GM19395 (cell line): ENCODE results near the gene UBALD2.
A peak's percentile ranks its signal among the peaks of the same experiment; 100 is the strongest.
"Not testable (repeated sequence)": the region's sequence is repeated elsewhere in the genome, so short reads cannot be mapped to it uniquely, and the experiment has no call there.

Experiments
- ATAC-seq: cut with Tn5 transposase; IDR thresholded peaks from one replicate; pipeline ENCODE4 v1.9.1; 2021; ENCODE audit warnings: mild to moderate bottlenecking, moderate library complexity; ENCODE audit not compliant: unreplicated experiment

UBALD2 gene

DNA sequence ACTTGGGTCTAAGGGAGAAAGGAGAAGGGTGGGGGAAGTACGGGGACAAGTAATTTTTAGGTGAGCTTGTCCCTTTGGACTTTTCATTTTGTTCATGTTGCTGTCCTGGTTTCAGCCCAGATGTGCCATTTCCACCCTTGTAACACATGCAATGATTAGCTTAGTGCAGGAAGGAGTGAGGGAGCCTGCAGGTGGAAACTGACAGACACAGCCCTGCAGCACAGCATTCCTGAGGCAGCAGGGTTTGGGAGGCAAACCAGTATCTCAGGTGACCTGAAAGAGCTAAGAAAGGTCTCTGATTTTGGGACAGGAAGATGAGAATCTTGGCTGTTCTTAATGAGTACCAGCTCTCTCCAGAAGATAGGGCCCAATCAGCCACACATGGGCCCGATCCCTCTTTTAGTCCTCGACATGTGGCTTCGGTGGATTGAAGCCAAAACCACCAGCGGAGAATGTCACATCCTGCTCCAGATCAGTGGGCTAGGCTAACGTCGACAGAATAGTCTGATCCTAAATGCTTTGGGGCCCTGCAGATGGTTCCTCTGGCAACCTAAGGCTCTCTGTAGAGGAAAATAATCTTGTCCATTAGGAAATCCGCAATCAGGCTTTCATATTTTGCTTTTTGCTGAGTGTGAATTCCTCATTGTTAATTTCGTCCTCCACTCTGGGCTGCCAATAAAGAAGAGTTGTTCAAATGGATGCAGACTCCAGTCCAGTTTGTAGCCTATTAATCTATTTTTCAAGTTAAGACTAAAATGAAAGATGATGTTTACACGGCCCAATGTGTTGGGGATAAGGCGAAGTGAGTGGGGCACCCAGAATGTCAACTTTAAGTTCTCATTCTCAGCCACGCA is 21.1 kb upstream of the UBALD2 start:
- no peak for ATAC-seq

- ATAC-seq: not testable (repeated sequence)
Observed at GRCh38 chr17:76244721-76245120, 20.4 kb upstream of the UBALD2 start.

DNA sequence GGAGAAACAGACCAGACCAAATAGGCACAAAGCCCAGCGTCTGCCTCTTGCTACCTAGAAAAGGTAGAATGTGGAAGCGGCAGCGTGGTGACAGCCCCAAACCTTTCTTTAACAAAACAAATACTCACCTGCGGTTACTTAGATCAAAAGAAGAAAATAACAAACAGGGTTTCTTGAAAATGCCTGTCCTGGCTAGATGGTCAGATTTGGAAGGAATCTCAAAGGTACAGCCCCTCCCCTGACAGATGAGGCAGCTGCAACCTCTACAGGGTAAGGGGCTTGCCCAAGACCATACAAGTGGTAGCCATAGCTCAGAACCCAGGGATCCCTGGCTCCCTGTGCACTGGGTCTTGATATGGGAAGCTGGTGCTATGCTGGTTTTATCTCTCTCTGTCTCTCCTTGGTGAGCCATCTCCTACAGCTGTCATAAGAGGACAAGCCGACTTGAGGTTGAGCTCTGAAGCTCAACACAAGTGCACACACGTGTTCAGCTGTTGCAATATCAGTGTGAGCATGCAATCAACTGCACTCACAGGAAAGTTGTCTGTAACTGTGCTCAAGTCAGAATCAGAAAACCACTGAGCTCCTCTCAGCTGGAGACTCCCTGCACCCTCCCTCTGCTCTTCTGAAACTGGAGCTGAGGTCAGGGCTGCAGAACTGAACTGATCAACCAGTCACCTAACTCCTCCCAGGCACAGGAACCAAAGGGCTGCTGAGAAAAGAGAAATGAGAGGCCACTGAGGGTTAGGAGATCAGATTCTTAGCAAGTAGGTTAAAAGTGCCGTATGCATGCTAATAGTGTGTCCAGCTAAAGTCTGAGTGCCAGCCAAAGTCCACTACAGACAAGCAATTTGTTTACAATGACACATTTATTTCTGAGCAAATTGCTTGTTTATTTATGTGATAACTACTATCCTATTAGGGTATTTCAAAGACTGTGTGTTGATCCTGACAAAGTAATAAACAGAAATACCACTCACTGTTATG is 18.8 kb upstream of the UBALD2 start:
- ATAC-seq: peak; percentile 94

GRCh38 chr17:76247304-76247703 is 17.8 kb upstream of the UBALD2 start:
- no peak for ATAC-seq

DNA sequence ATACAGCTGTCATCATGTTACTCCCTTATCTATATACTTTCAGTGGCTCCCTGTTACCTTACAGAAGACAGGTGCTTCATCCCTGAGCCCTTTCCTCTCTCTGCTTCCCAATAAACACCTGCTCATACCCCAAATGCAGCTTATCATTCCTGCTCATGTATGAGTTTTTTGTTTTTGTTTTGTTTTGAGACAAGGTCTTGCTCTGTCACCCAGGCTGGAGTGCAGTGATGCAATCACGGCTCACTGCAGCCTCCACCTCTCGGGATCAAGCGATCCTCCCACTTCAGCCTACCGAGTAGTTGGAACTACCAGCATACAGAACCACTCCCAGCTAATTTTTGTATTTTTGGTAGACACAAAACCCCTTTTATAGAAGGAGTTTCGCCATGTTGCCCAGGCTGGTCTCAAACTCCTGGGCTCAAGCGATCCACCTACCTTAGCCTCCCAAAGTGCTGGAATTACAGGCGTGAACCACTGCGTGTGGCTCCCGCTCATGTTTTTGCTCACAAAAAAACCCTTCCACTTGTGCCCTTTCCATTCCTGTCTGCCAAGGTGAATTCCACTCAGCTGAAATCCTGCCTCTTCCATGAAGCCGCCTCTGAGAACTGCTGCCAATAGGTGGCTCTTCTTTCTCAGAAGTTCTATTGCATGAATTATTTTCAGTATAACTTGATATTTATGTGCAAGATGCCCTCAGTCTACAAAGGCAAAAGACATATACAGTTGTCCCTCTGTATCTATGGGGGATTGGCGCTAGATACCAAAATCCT is 16.9 kb upstream of the UBALD2 start:
- ATAC-seq: no peak

DNA sequence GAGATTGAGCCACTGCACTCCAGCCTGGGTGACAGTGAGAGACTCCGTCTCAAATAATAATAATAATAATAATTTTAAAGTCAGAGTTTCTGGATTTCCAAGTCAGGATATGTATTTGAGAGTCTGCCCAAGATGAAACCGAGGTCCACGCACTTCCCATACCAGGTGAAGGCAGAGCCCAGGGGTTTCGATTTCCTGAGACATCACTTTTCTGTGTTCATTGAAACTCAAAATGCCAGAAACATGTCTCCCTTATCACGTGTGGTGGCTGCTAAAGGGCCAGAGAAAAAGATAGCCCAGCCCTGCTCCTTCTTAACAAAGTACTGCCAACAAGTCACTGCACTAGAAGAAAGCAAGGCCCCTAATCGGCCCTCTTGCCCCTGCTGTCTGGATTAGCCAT is 15.0 kb upstream of the UBALD2 start:
- ATAC-seq: no peak

DNA sequence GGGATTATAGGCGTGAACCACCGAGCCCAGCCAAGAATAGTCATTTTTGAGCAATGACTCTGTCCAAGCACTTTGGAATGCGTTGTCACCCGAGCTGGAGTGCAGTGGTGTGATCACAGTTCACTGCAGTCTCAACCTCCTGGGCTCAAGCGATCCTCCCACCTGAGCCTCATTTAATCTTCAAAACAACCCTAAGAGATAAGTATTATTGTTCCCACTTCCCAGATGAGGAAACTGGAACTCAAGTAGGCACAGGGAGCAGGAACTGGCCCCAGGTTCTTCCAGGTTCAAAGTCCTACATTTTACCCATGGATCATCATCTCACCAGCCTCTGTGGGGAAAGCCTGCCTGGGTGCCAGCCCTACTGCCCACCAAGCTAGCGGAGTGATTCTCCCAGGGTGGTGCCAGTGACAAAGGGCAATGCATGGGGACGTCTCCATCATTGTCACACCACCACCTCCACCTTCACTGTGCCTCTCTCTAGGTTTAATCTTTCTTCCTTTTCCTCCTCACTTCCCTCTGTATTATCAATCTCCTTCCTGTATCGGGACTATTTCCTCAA is 13.6 kb upstream of the UBALD2 start:
- no peak for ATAC-seq

GRCh38 chr17:76252040-76252954 is 12.9 kb upstream of the UBALD2 start:
- ATAC-seq: no peak

DNA sequence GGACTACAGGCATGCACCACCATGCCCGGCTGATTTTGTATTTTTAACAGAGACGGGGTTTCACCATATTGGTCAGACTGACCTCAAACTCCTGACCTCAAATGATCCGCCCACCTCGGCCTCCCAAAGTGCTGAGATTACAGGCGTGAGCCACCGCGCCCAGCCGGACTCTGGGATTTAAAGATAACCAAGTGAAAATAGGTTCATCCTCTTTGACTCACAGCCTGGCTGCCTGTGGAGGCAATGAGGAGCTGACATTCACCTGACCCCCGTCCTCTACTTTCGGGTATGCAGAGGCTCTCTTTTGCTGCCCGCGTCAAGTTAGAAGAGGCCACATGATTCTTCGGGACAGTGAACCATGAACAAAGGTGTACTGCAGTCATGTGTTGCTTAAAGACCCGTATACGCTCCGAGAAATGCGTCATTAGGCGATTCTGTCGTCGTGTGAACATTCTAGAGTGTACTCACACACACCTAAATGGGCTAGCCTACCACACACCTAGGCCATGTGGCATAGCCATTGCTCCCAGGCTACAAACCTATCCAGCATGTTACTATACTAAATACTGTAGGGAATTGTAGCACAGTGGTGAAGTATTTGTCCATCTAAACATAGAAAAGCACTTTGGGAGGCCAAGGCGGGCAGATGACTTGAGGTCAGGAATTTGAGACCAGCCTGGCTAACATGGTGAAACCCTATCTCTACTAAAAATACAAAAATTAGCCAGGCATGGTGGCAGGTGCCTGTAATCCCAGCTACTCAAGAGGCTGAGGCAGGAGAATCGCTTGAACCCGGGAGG is 12.0 kb upstream of the UBALD2 start:
- ATAC-seq: not testable (repeated sequence)

DNA sequence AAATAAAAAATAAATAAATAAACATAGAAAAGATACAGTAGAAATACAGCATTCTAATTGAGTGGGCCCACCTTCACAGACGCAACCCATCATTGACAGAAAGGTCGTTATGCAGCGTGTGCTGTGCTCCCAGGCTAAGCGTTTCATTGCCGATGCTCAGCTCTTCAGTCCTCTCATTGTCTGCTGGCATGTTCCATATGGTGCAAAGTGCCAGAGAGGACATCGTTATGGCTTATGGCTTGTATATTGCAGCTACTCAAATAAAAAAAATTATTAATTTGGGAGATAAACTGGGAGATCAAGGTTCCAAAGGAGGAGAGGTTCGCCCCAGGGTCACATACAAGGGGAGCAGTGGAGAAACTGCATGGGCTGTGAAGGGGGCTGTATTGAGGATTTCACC is 11.3 kb upstream of the UBALD2 start:
- no peak for ATAC-seq

DNA sequence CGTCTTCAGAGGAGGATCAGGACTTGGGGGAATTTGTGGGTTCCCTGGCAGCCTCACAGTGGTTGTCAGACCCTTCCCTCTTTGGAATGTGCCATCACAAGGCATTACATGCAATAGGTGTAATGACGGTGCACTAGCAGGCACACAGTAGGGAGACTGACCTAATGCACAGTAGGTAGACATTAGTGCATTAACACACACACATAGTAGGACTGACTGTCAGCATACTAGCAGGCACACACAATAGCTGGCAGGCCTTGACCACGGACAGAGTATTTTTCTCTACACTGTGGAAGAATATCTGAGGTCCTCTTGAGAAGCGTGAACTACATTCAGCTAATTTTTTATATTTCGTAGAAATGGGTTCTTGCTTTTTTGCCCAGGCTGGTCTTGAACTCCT is 10.9 kb upstream of the UBALD2 start:
- no peak for ATAC-seq

DNA sequence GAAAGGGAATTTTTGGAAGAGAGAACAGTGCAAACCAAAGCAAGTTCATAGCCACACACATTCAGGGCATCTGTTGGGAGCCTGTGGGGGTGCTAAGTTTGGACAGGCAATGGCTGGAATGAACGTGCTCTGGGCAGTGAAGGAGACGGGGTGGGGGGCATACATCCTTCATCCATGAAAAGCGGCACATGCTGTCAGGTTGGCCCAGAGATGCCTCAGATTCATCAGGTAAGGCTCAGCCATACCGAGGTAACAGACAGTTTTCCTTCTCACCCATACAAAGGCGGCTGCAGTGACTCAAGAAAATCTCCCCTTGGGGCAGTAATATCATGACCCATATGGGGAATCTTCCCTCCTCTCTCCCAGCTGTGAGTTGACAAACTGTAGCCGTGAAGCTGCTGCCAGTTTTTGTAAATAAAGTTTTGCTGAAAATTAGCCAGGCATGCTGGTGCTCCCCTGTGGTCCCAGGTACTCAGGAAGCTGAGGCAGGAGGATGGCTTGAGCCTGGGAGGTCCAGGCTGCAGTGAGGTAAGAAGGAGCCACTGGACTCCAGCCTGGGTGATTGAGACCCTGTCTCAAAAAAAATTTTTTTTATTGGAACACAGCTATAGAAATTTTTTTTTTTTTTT is 9.2 kb upstream of the UBALD2 start:
- ATAC-seq: no peak

DNA sequence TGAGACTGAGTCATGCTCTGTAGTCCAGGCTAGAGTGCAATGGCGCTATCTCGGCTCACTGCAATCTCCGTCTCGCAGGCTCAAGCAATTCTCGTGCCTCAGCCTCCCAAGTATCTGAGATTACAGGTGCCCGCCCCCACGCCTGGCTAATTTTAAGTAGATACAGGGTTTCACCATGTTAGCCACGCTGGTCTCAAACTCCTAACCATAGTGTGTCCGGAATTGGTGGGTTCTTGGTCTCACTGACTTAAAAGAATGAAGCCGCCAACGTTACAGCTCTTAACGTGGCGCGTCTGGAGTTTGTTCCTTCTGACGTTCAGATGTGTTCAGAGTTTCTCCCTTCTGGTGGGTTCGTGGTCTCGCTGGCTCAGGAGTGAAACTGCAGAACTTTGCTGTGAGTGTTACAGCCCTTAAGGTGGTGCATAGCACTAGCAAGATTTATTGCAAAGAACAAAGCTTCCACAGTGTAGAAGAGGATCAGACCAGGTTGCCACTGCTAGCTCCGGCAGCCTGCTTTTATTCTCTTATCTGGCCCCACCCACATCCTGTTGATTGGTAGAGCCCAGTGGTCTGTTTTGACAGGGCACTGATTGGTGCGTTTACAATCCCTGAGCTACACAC is 8.6 kb upstream of the UBALD2 start:
- not testable (repeated sequence) for ATAC-seq

- no peak for ATAC-seq
Observed at GRCh38 chr17:76260220-76260619, 4.9 kb upstream of the UBALD2 start.

DNA sequence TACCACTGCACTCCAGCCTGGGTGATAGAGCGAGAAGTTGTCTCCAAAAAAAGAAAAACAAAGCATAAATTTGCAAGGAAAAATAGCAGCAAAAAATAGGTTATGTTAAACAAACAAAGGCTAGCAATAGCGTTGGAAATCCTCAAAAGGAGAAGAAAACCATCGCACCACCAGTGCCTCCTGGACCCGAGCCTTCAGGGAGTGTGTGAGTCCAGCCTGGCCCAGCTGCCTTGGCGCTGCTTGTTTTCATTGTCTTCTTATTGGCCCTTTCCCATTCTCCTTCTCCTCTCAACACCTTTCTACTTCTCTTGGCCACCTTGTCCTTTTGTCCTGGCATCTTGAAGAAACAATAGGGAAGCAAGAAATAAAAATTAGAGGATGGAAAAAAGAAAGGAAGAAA is 4.5 kb upstream of the UBALD2 start:
- ATAC-seq: no peak

DNA sequence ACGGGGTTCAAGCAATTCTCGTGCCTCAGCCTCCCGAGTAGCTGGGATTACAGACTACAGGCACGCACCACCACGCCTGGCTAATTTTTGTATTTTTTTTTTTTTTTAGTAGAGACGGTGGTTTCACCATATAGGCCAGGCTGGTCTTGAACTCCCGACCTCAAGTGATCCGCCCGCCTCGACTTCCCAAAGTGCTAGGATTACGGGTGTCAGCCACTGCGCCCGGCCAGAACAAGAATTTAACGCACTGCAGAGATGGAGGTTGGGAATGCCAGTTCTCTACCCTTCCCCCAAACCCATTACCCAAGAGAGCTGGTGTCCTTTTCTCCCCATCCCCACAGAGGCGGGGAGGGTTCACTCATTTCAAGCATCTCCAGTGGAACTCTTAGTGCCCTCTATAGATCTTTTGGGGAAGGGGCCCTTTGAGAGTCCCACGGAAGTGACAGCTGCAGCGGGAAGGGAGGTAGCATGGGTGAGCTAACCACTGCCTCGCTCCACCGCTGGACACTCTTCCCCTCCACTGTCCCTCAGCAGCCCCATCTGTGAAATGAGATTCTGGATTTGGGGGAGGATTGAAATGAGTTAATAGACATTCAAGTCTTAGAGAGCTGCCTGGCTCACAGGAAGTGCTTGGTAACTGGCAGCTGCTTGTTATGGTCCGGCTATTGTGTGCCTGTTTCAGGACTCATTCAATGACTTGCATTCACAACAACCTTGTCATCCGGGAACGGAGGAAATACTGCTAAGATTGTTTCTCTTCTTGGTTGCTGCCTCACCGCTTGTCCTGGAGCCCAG is 3.5 kb upstream of the UBALD2 start:
- ATAC-seq: no peak

DNA sequence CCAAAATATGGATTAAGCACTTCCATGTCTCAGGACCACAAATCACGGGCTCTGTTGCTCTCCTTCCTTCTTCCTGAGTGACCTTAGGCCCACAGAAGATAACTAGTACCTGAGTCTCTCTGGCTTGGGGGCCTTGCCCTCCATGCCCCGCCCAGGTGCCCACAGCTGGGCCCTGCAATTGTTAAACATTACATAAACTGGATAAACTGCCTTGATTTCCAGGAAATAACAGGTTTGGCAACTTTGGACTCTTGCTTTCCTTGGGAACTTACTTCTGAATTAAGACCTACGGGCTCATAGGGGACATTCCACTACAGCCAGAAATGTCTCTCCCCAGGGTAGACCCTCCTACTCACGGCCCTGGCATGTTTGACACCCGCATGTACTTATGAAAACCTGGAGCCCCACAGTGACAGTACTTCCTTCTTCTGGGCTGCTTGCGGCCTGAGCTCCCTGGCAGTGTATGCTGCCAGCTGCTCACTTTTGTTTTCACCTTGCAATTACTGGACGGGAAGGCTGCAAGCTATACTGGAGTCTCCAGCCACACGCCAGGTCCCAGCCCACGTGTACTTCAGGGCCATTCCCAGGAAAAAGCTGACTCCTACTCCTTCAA is 2.3 kb upstream of the UBALD2 start:
- no peak for ATAC-seq
